ENCODE data around the gene CXCL3.

CXCL3 gene

DNA sequence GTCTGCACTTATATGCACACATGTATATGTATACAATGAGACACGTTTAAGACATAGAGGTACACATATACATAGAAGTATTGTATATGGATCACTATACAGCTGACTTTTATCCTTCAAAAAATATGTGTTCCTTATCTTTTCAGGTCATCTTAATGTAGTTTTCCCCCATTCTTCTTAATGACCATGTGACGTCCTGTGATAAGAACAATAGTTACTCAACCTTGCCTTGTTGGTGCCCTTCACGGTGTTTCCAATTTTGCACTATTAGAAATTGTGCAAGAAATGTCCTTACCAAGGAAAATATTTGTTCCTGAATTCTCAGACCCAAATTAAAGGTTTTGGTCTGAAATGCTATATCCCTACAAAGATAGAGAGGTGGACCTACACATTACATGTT, 49.5 kb downstream of the CXCL3 start:
- H3K9me3 Mint-ChIP-seq: no peaks in the 10 kb centered on the region
- no peaks in the 10 kb centered on the region for H3K4me1 Mint-ChIP-seq
- H3K27ac Mint-ChIP-seq: no peak overlapping the region
- ATAC-seq (ENCODE audit: low read depth) (no peak), DNase-seq (ENCODE audit: low spot score in 2 of 2) (no peak)
- H3K27me3 Mint-ChIP-seq: peaks cover 4% of the 10 kb centered on the region
- H3K36me3 Mint-ChIP-seq: no peaks in the 10 kb centered on the region
- no peak overlapping the region for H3K4me3 Mint-ChIP-seq

DNA sequence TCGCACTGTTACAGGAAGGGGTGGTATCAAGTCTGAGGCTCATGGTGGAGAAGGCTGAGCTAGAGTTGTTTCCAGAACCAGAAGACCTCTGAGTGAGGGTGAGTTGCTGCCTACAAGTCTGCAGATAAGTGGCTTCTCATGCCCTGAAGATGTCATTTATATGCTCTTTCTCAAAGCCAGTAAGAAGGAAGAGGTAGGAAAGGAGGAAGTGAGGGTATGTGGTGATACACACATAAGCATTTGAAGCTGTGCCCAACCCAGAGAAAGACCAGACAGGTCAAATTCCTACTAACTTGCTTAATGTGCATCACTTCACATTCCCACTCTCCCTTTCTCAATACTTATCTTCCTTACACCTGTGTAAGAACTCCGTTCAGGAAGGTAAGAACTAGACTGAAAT, 50.4 kb downstream of the CXCL3 start, which contains the start of gene PPBP:
Gene PPBP, minus strand, starts transcription at position 130 of the 400 bp plus-strand sequence. Its CDS starts 87 bp downstream, at position 43.
- no peaks in the 10 kb centered on the region for H3K36me3 Mint-ChIP-seq
- no peak for DNase-seq (ENCODE audit: low spot score in 2 of 2)
- no peak within 1 kb of the TSS for H3K4me3 Mint-ChIP-seq
- H3K9me3 Mint-ChIP-seq: no peaks in the 10 kb centered on the region
- H3K4me1 Mint-ChIP-seq: no peaks in the 10 kb centered on the region
- H3K27ac Mint-ChIP-seq: no peak within 1 kb of the TSS
- peaks cover 3% of the 10 kb centered on the region for H3K27me3 Mint-ChIP-seq
- ATAC-seq (ENCODE audit: low read depth): no peak
